ENCODE measurements around the gene FZD4. TPM values are rescaled to one million over a fixed set of nuclear protein-coding genes. Genes with fewer than 3 reads are reported as not detected.
"Not testable (repeated sequence)": the region's sequence is repeated elsewhere in the genome, so short reads cannot be mapped to it uniquely, and the experiment has no call there.

FZD4 gene
- total RNA-seq, 2 experiments from 2014 or later = 0.07 to 0.16 TPM

GRCh38 chr11:86996953-86997570, 41.9 kb upstream of the FZD4 start:
- no peak for TF ChIP-seq CTCF (IDR thresholded peaks at IDR 0.05)
- H3K4me1 Mint-ChIP-seq (ENCODE audit: low read depth) = no peaks in the 10 kb centered on the region
- ATAC-seq (no peak), DNase-seq (no peak)
- no peaks in the 10 kb centered on the region for H3K36me3 Mint-ChIP-seq (ENCODE audit: low read depth)
- POLR2A ChIA-PET = no interaction called here
- no peak overlapping the region for H3K27ac Mint-ChIP-seq
- intact Hi-C loops (cut with micrococcal nuclease) = no loop called here
- no peak overlapping the region for H3K4me3 Mint-ChIP-seq
- CTCF ChIA-PET = interaction anchor here (0.6 to 2.0 kb wide), 5 partner anchors 9 to 293 kb away, joined by 3 to 5 read pairs (median 3); no protein-coding TSS in a partner anchor
- H3K27me3 Mint-ChIP-seq = no peaks in the 10 kb centered on the region
- H3K9me3 Mint-ChIP-seq = no peaks in the 10 kb centered on the region

GRCh38 chr11:86993031-86993430, 37.8 kb upstream of the FZD4 start:
- no peak for TF ChIP-seq CTCF (IDR thresholded peaks at IDR 0.05)
- H3K9me3 Mint-ChIP-seq = no peaks in the 10 kb centered on the region
- H3K27me3 Mint-ChIP-seq = peaks cover 3% of the 10 kb centered on the region
- POLR2A ChIA-PET = no interaction called here
- CTCF ChIA-PET = interaction anchor here (1.5 kb wide), 1 partner anchor 16 kb away, joined by 4 read pairs; no protein-coding TSS in a partner anchor
- intact Hi-C loops (cut with micrococcal nuclease) = no loop called here
- no peak for DNase-seq
- H3K4me3 Mint-ChIP-seq = no peak overlapping the region
- H3K4me1 Mint-ChIP-seq (ENCODE audit: low read depth) = no peaks in the 10 kb centered on the region
- H3K36me3 Mint-ChIP-seq (ENCODE audit: low read depth) = no peaks in the 10 kb centered on the region
- no peak overlapping the region for H3K27ac Mint-ChIP-seq
- ATAC-seq = no peak

GRCh38 chr11:86992340-86992739, 37.1 kb upstream of the FZD4 start:
- H3K4me3 Mint-ChIP-seq; POLR2A ChIA-PET; H3K4me1 Mint-ChIP-seq (ENCODE audit: low read depth); DNase-seq; CTCF ChIA-PET; H3K27ac Mint-ChIP-seq; H3K36me3 Mint-ChIP-seq (ENCODE audit: low read depth); intact Hi-C loops (cut with micrococcal nuclease); H3K27me3 Mint-ChIP-seq; ATAC-seq; H3K9me3 Mint-ChIP-seq: not testable (repeated sequence)

GRCh38 chr11:86991341-86991740, 36.1 kb upstream of the FZD4 start:
- Mint-ChIP-seq H3K4me3 (no peak overlapping the region), H3K27me3 (peaks cover 3% of the 10 kb centered on the region), H3K36me3 (ENCODE audit: low read depth) (no peaks in the 10 kb centered on the region), H3K9me3 (no peaks in the 10 kb centered on the region), H3K27ac (no peak overlapping the region), H3K4me1 (ENCODE audit: low read depth) (no peaks in the 10 kb centered on the region)
- intact Hi-C loops (cut with micrococcal nuclease) = no loop called here
- DNase-seq = no peak
- CTCF ChIA-PET = no interaction called here
- no peak for ATAC-seq
- POLR2A ChIA-PET = no interaction called here
- no peak for TF ChIP-seq CTCF (IDR thresholded peaks at IDR 0.05)

- ChIA-PET CTCF (interaction anchor here (2.2 kb wide), 1 partner anchor 52 kb away, joined by 4 read pairs; no protein-coding TSS in a partner anchor), POLR2A (no interaction called here)
- intact Hi-C loops (cut with micrococcal nuclease) = no loop called here
Observed at GRCh38 chr11:86990515-86990914, 35.3 kb upstream of the FZD4 start.

More at GRCh38 chr11:86990515-86990914, 35.3 kb upstream of the FZD4 start:
- Mint-ChIP-seq H3K4me3 (no peak overlapping the region), H3K27ac (no peak overlapping the region), H3K27me3 (peaks cover 3% of the 10 kb centered on the region), H3K36me3 (ENCODE audit: low read depth) (no peaks in the 10 kb centered on the region), H3K4me1 (ENCODE audit: low read depth) (no peaks in the 10 kb centered on the region), H3K9me3 (no peaks in the 10 kb centered on the region)
- TF ChIP-seq CTCF (IDR thresholded peaks at IDR 0.05) = no peak
- ATAC-seq (no peak), DNase-seq (no peak)

All from activated CD8-positive, alpha-beta T cell treated with anti-CD3 and anti-CD28 coated beads for 36 hours (primary cell).